K562 (cell line): Measurements from ENCODE around the gene EXOC4. TPM values are rescaled to one million over a fixed set of nuclear protein-coding genes. Genes with fewer than 3 reads are reported as not detected.

Experiments
- ATAC-seq: fragments of 200-7000 bp; cut with Tn5 transposase; 3 replicates; pipeline ENCODE4 v1.9.1; 2020; ENCODE audit warnings: moderate library complexity
- BruUV-seq: library from RNA; stranded (reverse); fragments of 400-500 nt; replicated peaks from 2 replicates; lab custom pipeline; 2021; lab: Mats Ljungman, UMichigan
- CTCF ChIA-PET: fragments of 300-600 bp; formaldehyde crosslinking; extraction: SDS; loops from one replicate; lab custom pipeline; 2021; ENCODE audit warnings: low intra/inter-chr PET ratio; lab: Yijun Ruan, JAX
- POLR2A ChIA-PET: fragments of 300-600, 350-650 bp; sonication (Branson Sonifier 250); formaldehyde crosslinking; extraction: SDS; loops from one replicate; lab custom pipeline; 2021; ENCODE audit warnings: antibody characterized with exemption, inconsistent platforms; lab: Yijun Ruan, JAX
- DNase-seq, 4 experiments: peaks; one replicate each; pipeline versions ENCODE4 v3.0.0 to v3.0.0-alpha.2; 2011 to 2018; ENCODE audit warnings: low spot score in 3 of 4, mixed read lengths in 3 of 4; ENCODE audit errors: extremely low read depth in 1 of 4
- FAIRE-seq: peaks from 2 replicates; lab custom pipeline; 2011; peaks lifted over from hg19 to GRCh38; lab: Jason Lieb, UNC
- H2AFZ ChIP-seq: 2 replicates; pipeline ENCODE4 v1.6.0; 2011; ENCODE audit warnings: low read depth, low read length, control low read depth, inconsistent platforms
- H3K27ac ChIP-seq: fragments of 200-600 bp; 3 replicates; pipeline ENCODE4 v1.8.0; 2011; ENCODE audit warnings: low read depth, mild to moderate bottlenecking, control low read depth, inconsistent platforms, low read length, moderate library complexity, mixed read lengths; ENCODE audit errors: extremely low read depth
- H3K27me3 ChIP-seq, 2 experiments: fragments of 300-600 bp in 1 of 2; 2 replicates in 1 of 2; 3 replicates in 1 of 2; pipeline versions ENCODE4 v1.6.0 to v1.8.0; 2011; ENCODE audit warnings: inconsistent platforms in 2 of 2, low read length in 2 of 2, mild to moderate bottlenecking in 1 of 2, mixed read lengths in 1 of 2, moderate library complexity in 1 of 2; ENCODE audit not compliant: control insufficient read depth in 2 of 2, insufficient read depth in 2 of 2
- H3K36me3 ChIP-seq: fragments of 300-600 bp; 3 replicates; pipeline ENCODE4 v1.8.0; 2011; ENCODE audit warnings: mild to moderate bottlenecking, low read length, inconsistent platforms; ENCODE audit not compliant: control insufficient read depth, insufficient read depth
- H3K4me1 ChIP-seq, 2 experiments: fragments of 200-600 bp in 1 of 2; replicated peaks in 1 of 2; 2 replicates in 1 of 2; 3 replicates in 1 of 2; pipeline versions ENCODE4 v1.5.1 to v1.8.0; 2011; ENCODE audit warnings: inconsistent platforms in 2 of 2, low read length in 2 of 2, mild to moderate bottlenecking in 1 of 2, mixed read lengths in 1 of 2, moderate library complexity in 1 of 2; ENCODE audit not compliant: control insufficient read depth in 2 of 2, insufficient read depth in 2 of 2
- H3K4me2 ChIP-seq: 2 replicates; pipeline ENCODE4 v1.6.1; 2011; ENCODE audit warnings: low read length, control low read depth, inconsistent platforms, mixed read lengths; ENCODE audit not compliant: insufficient read depth
- H3K4me3 ChIP-seq: fragments of 200-600 bp; sonication (generic), shearing (Covaris generic); 2 replicates; pipeline ENCODE4 v1.5.1; 2016; ENCODE audit warnings: control low read depth, inconsistent platforms
- H3K79me2 ChIP-seq: fragments of 200-600 bp; 3 replicates; pipeline ENCODE4 v1.8.0; 2011; ENCODE audit warnings: low read length, inconsistent platforms; ENCODE audit not compliant: control insufficient read depth, insufficient read depth
- H3K9ac ChIP-seq, 2 experiments: 2 replicates each; pipeline versions ENCODE4 v1.6.0 to v1.6.1; 2011; ENCODE audit warnings: low read depth in 2 of 2, low read length in 2 of 2, control low read depth in 1 of 2, inconsistent platforms in 1 of 2, mild to moderate bottlenecking in 1 of 2, mixed read lengths in 1 of 2; ENCODE audit not compliant: insufficient read depth in 1 of 2
- H3K9me1 ChIP-seq: one replicate; pipeline ENCODE4 v1.6.0; 2011; ENCODE audit warnings: inconsistent platforms, mild to moderate bottlenecking, low read length, moderate library complexity; ENCODE audit not compliant: control insufficient read depth, insufficient read depth
- H3K9me3 ChIP-seq: replicated peaks from 2 replicates; pipeline ENCODE4 v1.5.1; 2011; ENCODE audit warnings: low read depth, low read length, inconsistent platforms; ENCODE audit not compliant: control insufficient read depth, insufficient read depth
- H4K20me1 ChIP-seq: replicated peaks from 2 replicates; pipeline ENCODE4 v1.6.1; 2011; ENCODE audit warnings: low read length, inconsistent platforms, mixed read lengths; ENCODE audit not compliant: control insufficient read depth, insufficient read depth
- HLTF ChIP-seq: fragments of 450-650 bp; IDR thresholded peaks from 2 replicates; pipeline ENCODE4 v1.6.1; 2016
- KLF10 ChIP-seq: fragments of 250-450 bp; sonication (Bioruptor Pico); IDR thresholded peaks from 2 replicates; pipeline ENCODE4 v1.6.1; 2021; ENCODE audit warnings: matching md5 sums
- PCBP1 ChIP-seq: fragments of 200-400 bp; formaldehyde crosslinking; IDR thresholded peaks from 2 replicates; pipeline ENCODE4 v1.6.1; 2018; ENCODE audit warnings: mild to moderate bottlenecking, low read depth, low read length; ENCODE audit not compliant: poor library complexity, severe bottlenecking
- SREBF2 ChIP-seq: sonication (generic); formaldehyde crosslinking; IDR thresholded peaks from 2 replicates; pipeline ENCODE4 v1.4.0; 2020; ENCODE audit warnings: mild to moderate bottlenecking, missing genetic modification reagents
- WGBS: fragments of 100-300 bp; shearing (Covaris generic); methylation state at CpG from one replicate; pipeline ENCODE4 v1.1.6; 2016; ENCODE audit warnings: low coverage, mixed read lengths; ENCODE audit not compliant: insufficient coverage; ENCODE audit errors: missing lambda C conversion rate; 5-methylcytosine and 5-hydroxymethylcytosine counted together
- in situ Hi-C: fragments of 300-500 bp; cut with MboI; formaldehyde crosslinking; loops from 4 replicates; pipeline ENCODE4 v1.15.0; 2018; ENCODE audit warnings: inconsistent platforms, mixed read lengths
- intact Hi-C: fragments of 100-400 bp; cut with micrococcal nuclease; formaldehyde crosslinking; loops from 2 replicates; pipeline ENCODE4 v1.14.2; 2022
- polyA plus RNA-seq, 8 experiments: library from polyadenylated mRNA; depleted of rRNA in 4 of 8; stranded (reverse) in 5 of 8; unstranded in 3 of 8; fragments of >200 nt; fragmentation: Nextera tagmentation in 2 of 8; fragmentation: Illumina TruSeq in 1 of 8; extraction: Ambion mirVana in 2 of 8; extraction: Trizol in 1 of 8; gene quantifications; 2 replicates each; pipeline versions ENCODE4 v1.2.1 to v1.2.3, GENCODE V29; 2011 to 2014; ENCODE audit warnings: inconsistent platforms in 1 of 8, missing spikeins in 1 of 8
- total RNA-seq, 7 experiments: library from RNA; depleted of rRNA in 6 of 7; stranded (reverse); fragments of >200 nt in 6 of 7; fragmentation: Illumina TruSeq in 2 of 7; extraction: Trizol in 2 of 7; gene quantifications; 2 replicates each; pipeline versions ENCODE4 v1.2.1 to v1.2.3, GENCODE V29; 2011 to 2021; ENCODE audit warnings: low replicate concordance in 1 of 7
- TF ChIP-seq, protein P1 (sequence below): fragments of 250-450 bp; sonication (Bioruptor Pico); IDR thresholded peaks from 2 replicates; pipeline ENCODE4 v1.5.0; 2022; ENCODE audit warnings: mild to moderate bottlenecking
- TF ChIP-seq, protein P2 (sequence below): sonication (generic); formaldehyde crosslinking; IDR thresholded peaks from 2 replicates; pipeline ENCODE4 v1.9.0; 2022; ENCODE audit warnings: mild to moderate bottlenecking, missing genetic modification reagents

The EXOC4 gene
- total and polyA plus RNA-seq, 9 of the 15 experiments (the other 6 are each of a cell fraction or from before 2014, with no cell fraction given) = 18.5 to 73.1 (median 46.6) TPM

DNA sequence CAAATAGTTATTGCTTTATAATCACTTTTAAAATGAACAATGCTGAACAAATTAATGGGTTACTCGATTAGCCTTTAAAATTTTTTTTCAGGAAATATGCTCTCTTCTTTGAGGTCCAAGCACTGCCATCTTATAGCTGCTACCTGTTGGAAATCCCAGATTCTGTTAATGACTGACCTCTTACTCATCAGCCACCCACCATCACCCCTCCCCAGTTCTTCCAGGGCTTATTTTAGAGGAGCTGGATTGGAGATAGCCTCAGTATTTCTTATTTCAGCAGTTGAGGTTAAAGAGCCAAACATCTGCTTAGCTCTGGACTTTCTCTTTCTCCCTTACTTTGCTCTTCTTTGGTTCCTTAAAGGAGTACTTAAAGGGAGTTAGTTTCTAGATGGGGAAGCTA is 420.0 kb downstream of the EXOC4 start:
- BruUV-seq = no TSS peak
- no peaks in the 10 kb centered on the region for H3K79me2 ChIP-seq
- CTCF ChIA-PET = no interaction called here
- no peaks in the 10 kb centered on the region for H3K27me3 ChIP-seq
- intact Hi-C loops = no loop called here
- H3K4me1 ChIP-seq = no peaks in the 10 kb centered on the region
- DNase-seq = no peak
- no peaks in the 10 kb centered on the region for H4K20me1 ChIP-seq
- POLR2A ChIA-PET = interaction anchor here (0.6 kb wide), 3 partner anchors 42 to 1055 kb away, joined by 3 read pairs; no protein-coding TSS in a partner anchor
- in situ Hi-C loops = no loop called here
- TF ChIP-seq HLTF (no peak), KLF10 (CRISPR knock-in tag) (no peak), PCBP1 (no peak), SREBF2 (CRISPR knock-in tag) (no peak)
- TF ChIP-seq, protein P1, sequence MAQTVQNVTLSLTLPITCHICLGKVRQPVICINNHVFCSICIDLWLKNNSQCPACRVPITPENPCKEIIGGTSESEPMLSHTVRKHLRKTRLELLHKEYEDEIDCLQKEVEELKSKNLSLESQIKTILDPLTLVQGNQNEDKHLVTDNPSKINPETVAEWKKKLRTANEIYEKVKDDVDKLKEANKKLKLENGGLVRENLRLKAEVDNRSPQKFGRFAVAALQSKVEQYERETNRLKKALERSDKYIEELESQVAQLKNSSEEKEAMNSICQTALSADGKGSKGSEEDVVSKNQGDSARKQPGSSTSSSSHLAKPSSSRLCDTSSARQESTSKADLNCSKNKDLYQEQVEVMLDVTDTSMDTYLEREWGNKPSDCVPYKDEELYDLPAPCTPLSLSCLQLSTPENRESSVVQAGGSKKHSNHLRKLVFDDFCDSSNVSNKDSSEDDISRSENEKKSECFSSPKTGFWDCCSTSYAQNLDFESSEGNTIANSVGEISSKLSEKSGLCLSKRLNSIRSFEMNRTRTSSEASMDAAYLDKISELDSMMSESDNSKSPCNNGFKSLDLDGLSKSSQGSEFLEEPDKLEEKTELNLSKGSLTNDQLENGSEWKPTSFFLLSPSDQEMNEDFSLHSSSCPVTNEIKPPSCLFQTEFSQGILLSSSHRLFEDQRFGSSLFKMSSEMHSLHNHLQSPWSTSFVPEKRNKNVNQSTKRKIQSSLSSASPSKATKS (CRISPR knock-in tag) = no peak
- TF ChIP-seq, protein P2, sequence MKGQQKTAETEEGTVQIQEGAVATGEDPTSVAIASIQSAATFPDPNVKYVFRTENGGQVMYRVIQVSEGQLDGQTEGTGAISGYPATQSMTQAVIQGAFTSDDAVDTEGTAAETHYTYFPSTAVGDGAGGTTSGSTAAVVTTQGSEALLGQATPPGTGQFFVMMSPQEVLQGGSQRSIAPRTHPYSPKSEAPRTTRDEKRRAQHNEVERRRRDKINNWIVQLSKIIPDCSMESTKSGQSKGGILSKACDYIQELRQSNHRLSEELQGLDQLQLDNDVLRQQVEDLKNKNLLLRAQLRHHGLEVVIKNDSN (CRISPR knock-in tag) = no peak
- TF ChIP-seq, all 486 proteins: peak for 0
- Histone ChIP-seq H3K36me3 (no peaks in the 10 kb centered on the region), H3K27ac (no peak overlapping the region), H3K9me3 (no peaks in the 10 kb centered on the region), H3K9ac (no peak overlapping the region), H3K9me1 (no peaks in the 10 kb centered on the region), H3K4me2 (no peak overlapping the region), H3K4me3 (no peak overlapping the region), H2AFZ (no peak overlapping the region)
- FAIRE-seq (no peak), ATAC-seq (no peak)
- WGBS = 3% methylated on average over 1 of the region's 1 CpG
